Measurements from ENCODE around the gene MAN2B2. TPM values are rescaled to one million over a fixed set of nuclear protein-coding genes. Genes with fewer than 3 reads are reported as not detected.

MAN2B2 gene
- total and polyA plus RNA-seq, 2 of the 4 experiments (the other 2 are of a cell fraction): 13.4 to 34.1 TPM

DNA sequence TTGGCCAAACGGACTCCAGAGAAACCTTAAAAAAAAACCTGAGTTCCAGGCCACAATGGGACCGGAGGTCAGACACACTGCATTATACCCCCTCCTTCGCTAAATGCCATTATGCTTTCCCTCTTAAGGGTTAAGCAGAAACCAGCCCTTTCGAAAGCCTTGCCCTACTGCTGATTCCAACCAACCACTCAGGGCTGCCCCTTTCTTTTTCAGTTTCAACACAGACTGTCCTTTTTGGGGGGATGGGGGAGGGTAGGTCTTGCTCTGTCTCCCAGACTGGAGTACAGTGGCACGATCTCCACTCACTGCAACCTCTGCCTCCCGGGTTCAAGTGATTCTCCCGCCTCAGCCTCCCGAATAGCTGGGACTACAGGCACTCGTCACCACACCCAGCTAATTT lies 49.5 kb upstream of the MAN2B2 start:
- Histone ChIP-seq H4K8ac (ENCODE audit: low read depth in 2 of 2, low read length in 2 of 2) (no peak overlapping the region), H2BK15ac (ENCODE audit: low read depth, low read length) (no peak overlapping the region), H3K4me2 (ENCODE audit: low read depth, low read length) (no peak overlapping the region), H3K4ac (ENCODE audit: low read depth, low read length) (no peak overlapping the region), H4K20me1 (ENCODE audit: insufficient read depth, low read length) (no peaks in the 10 kb centered on the region), H4K91ac (ENCODE audit: insufficient read depth, low read depth, low read length) (no peak overlapping the region), H3K9me3 (ENCODE audit: control insufficient read depth, insufficient read depth, low read length) (no peaks in the 10 kb centered on the region), H2BK5ac (ENCODE audit: low read depth, low read length, poor library complexity, severe bottlenecking) (no peak overlapping the region), H3K23ac (ENCODE audit: low read depth, low read length) (no peak overlapping the region), H3K79me1 (ENCODE audit: low read depth in 1 of 2, low read length in 2 of 2) (no peaks in the 10 kb centered on the region), H2BK120ac (ENCODE audit: low read depth, low read length) (no peak overlapping the region), H2BK20ac (ENCODE audit: low read depth, low read length) (no peak overlapping the region), H3K56ac (ENCODE audit: extremely low read depth, insufficient read depth, low read length) (no peak overlapping the region), H3K27ac (ENCODE audit: insufficient read depth, low read length) (no peak overlapping the region), H3K14ac (replicated peaks; ENCODE audit: low read depth, low read length) (no peak overlapping the region), H3K36me3 (ENCODE audit: control insufficient read depth, insufficient read depth, low read length) (no peaks in the 10 kb centered on the region), H3K9me1 (ENCODE audit: insufficient read depth, low read length) (no peaks in the 10 kb centered on the region), H3K27me3 (ENCODE audit: control insufficient read depth, insufficient read depth, low read length) (peaks cover 3% of the 10 kb centered on the region; the same call in 1 of the 2 replicates), H2AK5ac (ENCODE audit: low read depth, low read length) (no peak overlapping the region), H3K4me1 (ENCODE audit: control insufficient read depth, insufficient read depth, low read length) (no peaks in the 10 kb centered on the region), H3K9ac (ENCODE audit: low read depth, low read length) (no peak overlapping the region), H2AFZ (replicated peaks; ENCODE audit: low read length, poor library complexity) (no peak overlapping the region), H3K4me3 (ENCODE audit: insufficient read depth, low read depth, low read length) (no peak overlapping the region), H4K5ac (ENCODE audit: low read depth, low read length) (no peak overlapping the region), H3K18ac (ENCODE audit: low read depth, low read length) (no peak overlapping the region), H2AK9ac (replicated peaks; ENCODE audit: low read depth, low read length, poor library complexity) (no peak overlapping the region)
- intact Hi-C loops (cut with micrococcal nuclease) (no loop called here), dilution Hi-C loops (cut with HindIII; ENCODE audit: low sequenced_read_pairs, unreplicated experiment) (no loop called here), in situ Hi-C loops (cut with MboI; ENCODE audit: low sequenced_read_pairs) (no loop called here)
- ChIA-PET POLR2A (ENCODE audit: unreplicated experiment) (no interaction called here), CTCF (no interaction called here)
- no TSS peak for BruUV-seq (replicated peaks)
- WGBS, 2 experiments (ENCODE audit: extremely low coverage in 2 of 2, insufficient read length in 1 of 2): 73% methylated on average over 3 of the region's 9 CpGs; no CpG with 5 or more reads in 1 of the 2 experiments
- TF ChIP-seq, protein P1, sequence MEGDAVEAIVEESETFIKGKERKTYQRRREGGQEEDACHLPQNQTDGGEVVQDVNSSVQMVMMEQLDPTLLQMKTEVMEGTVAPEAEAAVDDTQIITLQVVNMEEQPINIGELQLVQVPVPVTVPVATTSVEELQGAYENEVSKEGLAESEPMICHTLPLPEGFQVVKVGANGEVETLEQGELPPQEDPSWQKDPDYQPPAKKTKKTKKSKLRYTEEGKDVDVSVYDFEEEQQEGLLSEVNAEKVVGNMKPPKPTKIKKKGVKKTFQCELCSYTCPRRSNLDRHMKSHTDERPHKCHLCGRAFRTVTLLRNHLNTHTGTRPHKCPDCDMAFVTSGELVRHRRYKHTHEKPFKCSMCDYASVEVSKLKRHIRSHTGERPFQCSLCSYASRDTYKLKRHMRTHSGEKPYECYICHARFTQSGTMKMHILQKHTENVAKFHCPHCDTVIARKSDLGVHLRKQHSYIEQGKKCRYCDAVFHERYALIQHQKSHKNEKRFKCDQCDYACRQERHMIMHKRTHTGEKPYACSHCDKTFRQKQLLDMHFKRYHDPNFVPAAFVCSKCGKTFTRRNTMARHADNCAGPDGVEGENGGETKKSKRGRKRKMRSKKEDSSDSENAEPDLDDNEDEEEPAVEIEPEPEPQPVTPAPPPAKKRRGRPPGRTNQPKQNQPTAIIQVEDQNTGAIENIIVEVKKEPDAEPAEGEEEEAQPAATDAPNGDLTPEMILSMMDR (conservative IDR thresholded peaks at IDR 0.05; ENCODE audit: low read depth, low read length): no peak
- TF ChIP-seq CEBPB (IDR thresholded peaks at IDR 0.05; ENCODE audit: low read depth, low read length) (no peak), RFX5 (IDR thresholded peaks at IDR 0.05; ENCODE audit: low read depth, low read length) (no peak), RCOR1 (IDR thresholded peaks at IDR 0.05; ENCODE audit: insufficient replicate concordance, low read length) (no peak), MAZ (IDR thresholded peaks at IDR 0.05; ENCODE audit: borderline replicate concordance, low read depth, low read length) (no peak), MAFK (IDR thresholded peaks at IDR 0.05; ENCODE audit: low read depth, low read length) (no peak), ELK1 (IDR thresholded peaks at IDR 0.05; ENCODE audit: borderline replicate concordance, low read depth, low read length) (no peak), SMC3 (IDR thresholded peaks at IDR 0.05; ENCODE audit: low read depth, low read length) (no peak), MXI1 (IDR thresholded peaks at IDR 0.05; ENCODE audit: borderline replicate concordance, low read depth, low read length) (no peak), CHD1 (IDR thresholded peaks at IDR 0.05; ENCODE audit: low read depth, low read length) (no peak), RAD21 (IDR thresholded peaks at IDR 0.05; ENCODE audit: low read length) (no peak), POLR2A (IDR thresholded peaks at IDR 0.05; ENCODE audit: low read depth, low read length) (no peak), FOS (IDR thresholded peaks at IDR 0.05; ENCODE audit: low read depth, low read length) (no peak), BHLHE40 (IDR thresholded peaks at IDR 0.05; ENCODE audit: low read depth, low read length) (no peak), NFE2L2 (IDR thresholded peaks at IDR 0.05; ENCODE audit: low read depth, low read length) (no peak)
- TF ChIP-seq, protein P2, sequence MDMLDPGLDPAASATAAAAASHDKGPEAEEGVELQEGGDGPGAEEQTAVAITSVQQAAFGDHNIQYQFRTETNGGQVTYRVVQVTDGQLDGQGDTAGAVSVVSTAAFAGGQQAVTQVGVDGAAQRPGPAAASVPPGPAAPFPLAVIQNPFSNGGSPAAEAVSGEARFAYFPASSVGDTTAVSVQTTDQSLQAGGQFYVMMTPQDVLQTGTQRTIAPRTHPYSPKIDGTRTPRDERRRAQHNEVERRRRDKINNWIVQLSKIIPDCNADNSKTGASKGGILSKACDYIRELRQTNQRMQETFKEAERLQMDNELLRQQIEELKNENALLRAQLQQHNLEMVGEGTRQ (IDR thresholded peaks at IDR 0.05; ENCODE audit: low read depth, low read length): no peak
- ATAC-seq (ENCODE audit: low read depth): no peak
- DNase-seq: no peak

Data from IMR-90 (cell line).